AG04449 (cell line): ENCODE data around the gene SORD.

Source experiments
- CTCF ChIA-PET: fragments of 350-600 bp; formaldehyde crosslinking; extraction: SDS; loops from one replicate; lab custom pipeline; 2021; ENCODE audit warnings: antibody characterized with exemption; lab: Yijun Ruan, JAX
- POLR2A ChIA-PET: fragments of 400-600, 350-600 bp; formaldehyde crosslinking; extraction: SDS; loops from one replicate; lab custom pipeline; 2020; ENCODE audit warnings: antibody characterized with exemption, inconsistent platforms; lab: Yijun Ruan, JAX
- DNase-seq: peaks from one replicate; pipeline ENCODE4 v3.0.0-alpha.2; 2010; ENCODE audit warnings: low read depth, low spot score
- H3K4me3 ChIP-seq: 2 replicates; pipeline ENCODE4 v1.5.1; 2011; ENCODE audit warnings: low read depth, mild to moderate bottlenecking, control low read depth, low read length
- TF ChIP-seq, protein P1 (sequence below): IDR thresholded peaks from one replicate; pipeline ENCODE4 v1.5.1; 2011; ENCODE audit warnings: mild to moderate bottlenecking, moderate library complexity, low read length, control low read depth, inconsistent platforms; ENCODE audit not compliant: insufficient read depth; ENCODE audit errors: missing control alignments

SORD gene

DNA sequence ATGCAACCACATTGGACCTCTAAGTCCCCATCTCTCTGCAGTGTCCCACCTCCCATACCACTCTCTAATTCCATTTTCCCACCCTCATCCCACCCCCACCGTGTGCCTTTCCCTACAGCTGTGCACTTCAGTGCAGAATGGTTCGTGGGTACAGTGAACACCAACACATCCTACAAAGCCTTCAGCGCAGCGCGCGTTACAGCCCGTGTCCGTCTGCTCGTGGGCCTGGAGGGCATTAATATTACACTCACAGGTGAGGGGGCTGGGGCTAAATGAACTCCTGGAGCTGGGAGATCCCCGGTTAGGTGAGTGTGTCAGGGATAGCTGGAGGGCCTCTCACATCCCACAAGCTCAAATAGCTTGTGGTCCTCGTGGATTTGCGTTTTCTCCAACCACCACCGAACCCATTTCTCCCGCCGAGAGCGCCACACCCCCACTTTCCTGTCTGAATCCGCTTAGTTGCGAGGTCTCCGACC, 93.0 kb downstream of the SORD start:
- CTCF ChIA-PET, result interaction anchor here (0.8 to 1.4 kb wide), 4 partner anchors 9 to 315 kb away, joined by 3 to 6 read pairs (median 3); no protein-coding TSS in a partner anchor
- POLR2A ChIA-PET, result no interaction called here
- DNase-seq, result no peak
- TF ChIP-seq, protein P1, sequence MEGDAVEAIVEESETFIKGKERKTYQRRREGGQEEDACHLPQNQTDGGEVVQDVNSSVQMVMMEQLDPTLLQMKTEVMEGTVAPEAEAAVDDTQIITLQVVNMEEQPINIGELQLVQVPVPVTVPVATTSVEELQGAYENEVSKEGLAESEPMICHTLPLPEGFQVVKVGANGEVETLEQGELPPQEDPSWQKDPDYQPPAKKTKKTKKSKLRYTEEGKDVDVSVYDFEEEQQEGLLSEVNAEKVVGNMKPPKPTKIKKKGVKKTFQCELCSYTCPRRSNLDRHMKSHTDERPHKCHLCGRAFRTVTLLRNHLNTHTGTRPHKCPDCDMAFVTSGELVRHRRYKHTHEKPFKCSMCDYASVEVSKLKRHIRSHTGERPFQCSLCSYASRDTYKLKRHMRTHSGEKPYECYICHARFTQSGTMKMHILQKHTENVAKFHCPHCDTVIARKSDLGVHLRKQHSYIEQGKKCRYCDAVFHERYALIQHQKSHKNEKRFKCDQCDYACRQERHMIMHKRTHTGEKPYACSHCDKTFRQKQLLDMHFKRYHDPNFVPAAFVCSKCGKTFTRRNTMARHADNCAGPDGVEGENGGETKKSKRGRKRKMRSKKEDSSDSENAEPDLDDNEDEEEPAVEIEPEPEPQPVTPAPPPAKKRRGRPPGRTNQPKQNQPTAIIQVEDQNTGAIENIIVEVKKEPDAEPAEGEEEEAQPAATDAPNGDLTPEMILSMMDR, result no peak
- H3K4me3 ChIP-seq, result no peak overlapping the region

DNA sequence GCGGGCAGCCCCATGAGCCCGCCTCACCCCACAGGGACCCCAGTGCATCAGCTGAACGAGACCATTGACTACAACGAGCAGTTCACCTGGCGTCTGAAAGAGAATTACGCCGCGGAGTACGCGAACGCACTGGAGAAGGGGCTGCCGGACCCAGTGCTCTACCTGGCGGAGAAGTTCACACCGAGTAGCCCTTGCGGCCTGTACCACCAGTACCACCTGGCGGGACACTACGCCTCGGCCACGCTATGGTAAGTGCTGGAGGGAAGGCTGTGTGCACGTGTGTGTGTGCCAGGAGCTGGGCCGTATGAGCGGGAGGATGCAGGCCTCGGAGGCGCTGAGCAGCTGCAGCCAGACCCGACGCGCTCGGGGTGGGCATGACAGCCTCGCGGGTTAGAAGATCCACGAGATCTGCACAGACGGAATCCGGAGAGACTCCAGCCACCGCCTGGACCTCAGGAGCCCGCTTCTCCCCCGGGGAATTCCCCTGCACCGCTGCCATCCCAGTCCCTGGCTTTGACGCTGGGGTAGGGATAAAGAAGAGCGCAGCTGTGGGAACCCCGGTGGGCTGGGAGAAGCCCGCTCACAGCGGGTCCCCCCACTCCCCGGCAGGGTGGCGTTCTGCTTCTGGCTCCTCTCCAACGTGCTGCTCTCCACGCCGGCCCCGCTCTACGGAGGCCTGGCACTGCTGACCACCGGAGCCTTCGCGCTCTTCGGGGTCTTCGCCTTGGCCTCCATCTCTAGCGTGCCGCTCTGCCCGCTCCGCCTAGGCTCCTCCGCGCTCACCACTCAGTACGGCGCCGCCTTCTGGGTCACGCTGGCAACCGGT, 93.7 kb downstream of the SORD start:
- no peak overlapping the region for H3K4me3 ChIP-seq
- no peak for DNase-seq
- ChIA-PET CTCF (interaction anchor here (0.8 to 1.4 kb wide), 4 partner anchors 9 to 314 kb away, joined by 3 to 6 read pairs (median 3); no protein-coding TSS in a partner anchor), POLR2A (no interaction called here)
- TF ChIP-seq, protein P1, result no peak

DNA sequence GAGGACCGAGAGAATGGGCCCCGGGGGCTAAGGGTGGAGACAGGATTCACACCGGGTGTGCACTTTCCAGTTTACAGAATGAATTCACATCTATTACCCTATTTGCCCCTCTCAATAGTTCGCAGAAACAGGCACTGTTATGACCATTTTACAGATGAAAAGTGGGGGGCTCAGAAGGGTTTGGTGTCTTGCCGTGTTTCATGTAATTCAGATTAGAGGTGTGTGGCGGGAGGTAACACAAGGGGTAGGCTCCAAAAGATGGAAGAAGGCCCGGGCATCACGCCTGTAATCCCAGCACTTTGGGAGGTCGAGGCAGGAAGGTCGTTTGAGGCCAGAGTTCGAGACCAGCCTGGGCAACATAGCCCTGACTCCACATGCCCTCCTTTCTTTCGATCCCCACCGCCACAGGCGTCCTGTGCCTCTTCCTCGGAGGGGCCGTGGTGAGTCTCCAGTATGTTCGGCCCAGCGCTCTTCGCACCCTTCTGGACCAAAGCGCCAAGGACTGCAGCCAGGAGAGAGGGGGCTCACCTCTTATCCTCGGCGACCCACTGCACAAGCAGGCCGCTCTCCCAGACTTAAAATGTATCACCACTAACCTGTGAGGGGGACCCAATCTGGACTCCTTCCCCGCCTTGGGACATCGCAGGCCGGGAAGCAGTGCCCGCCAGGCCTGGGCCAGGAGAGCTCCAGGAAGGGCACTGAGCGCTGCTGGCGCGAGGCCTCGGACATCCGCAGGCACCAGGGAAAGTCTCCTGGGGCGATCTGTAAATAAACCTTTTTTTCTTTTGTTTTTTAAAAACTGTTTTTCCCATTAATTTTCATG, 94.5 kb downstream of the SORD start:
- ChIA-PET CTCF (interaction anchor here (0.6 to 8.1 kb wide), 40 partner anchors 8 to 801 kb away, joined by 3 to 129 read pairs (median 4); partner anchors contain the start of genes DUOX1, DUOXA1 and SORD), POLR2A (interaction anchor here (0.6 to 1.1 kb wide), 2 partner anchors 46 to 470 kb away, joined by 3 read pairs; partner anchors contain the start of gene BLOC1S6)
- TF ChIP-seq, protein P1, result no peak
- DNase-seq, result no peak
- H3K4me3 ChIP-seq, result peak overlapping the region; percentile 18; the same call in 1 of the 2 replicates

DNA sequence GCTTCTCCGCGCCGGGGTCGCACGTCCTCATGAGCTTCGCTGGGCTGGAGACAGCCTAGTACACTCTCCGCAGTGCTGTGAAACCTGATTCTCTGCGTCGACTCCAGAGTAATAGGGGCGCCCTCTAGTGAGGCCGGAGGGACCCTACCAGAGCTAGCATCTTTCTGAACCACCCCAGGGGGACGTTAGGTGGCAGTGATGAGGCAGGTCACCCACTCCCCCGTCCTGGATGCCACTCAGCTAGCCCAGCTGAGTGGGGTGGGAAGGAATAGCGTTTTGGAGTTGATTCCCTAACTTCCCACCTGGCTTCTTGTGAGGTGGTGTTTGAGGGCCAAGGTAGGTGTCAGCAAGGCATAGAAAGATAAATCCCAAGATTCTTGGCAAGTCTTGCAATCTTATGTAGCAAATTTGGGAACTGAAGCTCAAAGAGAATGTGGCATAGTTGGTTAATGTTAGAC, 95.2 kb downstream of the SORD start:
- CTCF ChIA-PET, result interaction anchor here (0.6 to 8.1 kb wide), 44 partner anchors 9 to 801 kb away, joined by 3 to 129 read pairs (median 4); partner anchors contain the start of genes DUOX1, DUOXA1 and SORD

DNA sequence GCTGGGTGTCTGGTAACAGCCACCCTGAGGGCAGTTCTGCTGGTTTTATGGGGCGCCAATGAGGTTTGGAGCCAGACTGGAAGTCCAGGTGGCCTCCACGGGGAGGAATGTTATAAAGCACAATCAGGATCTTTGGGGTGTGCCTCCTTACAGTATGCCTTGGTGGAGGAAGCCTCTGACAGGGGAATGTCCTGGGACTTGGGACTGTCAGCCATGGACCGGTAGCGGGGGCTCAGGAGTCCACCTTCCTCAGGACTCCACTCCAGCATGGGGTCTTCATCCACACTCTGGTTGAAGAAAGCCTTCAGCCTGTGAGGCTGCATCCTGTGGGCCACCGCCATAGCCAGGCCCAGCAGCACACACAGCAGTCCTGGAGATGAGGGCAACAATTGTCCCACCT, 96.0 kb downstream of the SORD start:
- POLR2A ChIA-PET, result no interaction called here
- no peak for DNase-seq
- H3K4me3 ChIP-seq, result no peak overlapping the region
- CTCF ChIA-PET, result interaction anchor here (0.8 to 8.1 kb wide), 25 partner anchors 8 to 283 kb away, joined by 3 to 129 read pairs (median 9); partner anchors contain the start of genes DUOX1, DUOXA1 and SORD
- TF ChIP-seq, protein P1, result no peak

More for the DNA sequence above, 95.2 kb downstream of the SORD start:
- POLR2A ChIA-PET, result interaction anchor here (0.6 to 1.1 kb wide), 2 partner anchors 45 to 469 kb away, joined by 3 read pairs; partner anchors contain the start of gene BLOC1S6
- TF ChIP-seq, protein P1, result peak; percentile 100
- H3K4me3 ChIP-seq, result peak overlapping the region; percentile 18; the same call in 1 of the 2 replicates
- DNase-seq, result peak; percentile 44
